Gastrocnemius medialis (tissue), 4 donors: ENCODE data around the gene CNOT11. TPM values are rescaled to one million over a fixed set of nuclear protein-coding genes. Genes with fewer than 3 reads are reported as not detected.

ENCODE experiments used
- ATAC-seq, 2 donors: fragments of 150-250 bp; one replicate each; pipeline ENCODE4 v1.9.1; 2016
- DNase-seq, 2 donors: peaks; one replicate each; pipeline ENCODE4 v3.0.0-alpha.2; 2019
- H3K27ac ChIP-seq, 4 donors: fragments of 200-600 bp; sonication (generic); 1 replicate in 1 of 4; 2 replicates in 3 of 4; pipeline ENCODE4 v1.5.1; 2016 to 2018; ENCODE audit warnings: mild to moderate bottlenecking in 2 of 4, moderate library complexity in 1 of 4
- H3K27me3 ChIP-seq, 3 donors: fragments of 200-600 bp; sonication (generic) in 2 of 3; 1 replicate in 1 of 3; 2 replicates in 2 of 3; pipeline versions ENCODE4 v1.5.1 to v1.6.0; 2016 to 2019; ENCODE audit warnings: mild to moderate bottlenecking in 1 of 3, moderate library complexity in 1 of 3
- H3K36me3 ChIP-seq, 2 donors: fragments of 200-600 bp; sonication (generic) in 1 of 2; one replicate each; pipeline ENCODE4 v1.5.1; 2017 to 2018
- H3K4me1 ChIP-seq, 2 donors: fragments of 200-600 bp; sonication (generic) in 1 of 2; one replicate each; pipeline ENCODE4 v1.5.1; 2016 to 2017; ENCODE audit warnings: mild to moderate bottlenecking in 2 of 2
- H3K4me3 ChIP-seq, 4 donors: fragments of 200-600 bp; sonication (generic) in 3 of 4; 1 replicate in 1 of 4; 2 replicates in 3 of 4; pipeline ENCODE4 v1.5.1; 2016 to 2019; ENCODE audit warnings: mild to moderate bottlenecking in 2 of 4
- H3K9me3 ChIP-seq, 3 donors: fragments of 200-600 bp; sonication (generic) in 2 of 3; 1 replicate in 1 of 3; 2 replicates in 2 of 3; pipeline ENCODE4 v1.5.1; 2016 to 2019
- CTCF ChIP-seq, 5 experiments: fragments of 450-650 bp in 3 of 5; fragments of 200-600 bp in 2 of 5; sonication (generic) in 2 of 5; IDR thresholded peaks in 4 of 5; conservative IDR thresholded peaks in 1 of 5; 1 replicate in 4 of 5; 2 replicates in 1 of 5; pipeline ENCODE4 v1.5.1; 2016 to 2019; ENCODE audit warnings: antibody characterized with exemption in 5 of 5, mild to moderate bottlenecking in 3 of 5, moderate library complexity in 3 of 5
- POLR2A ChIP-seq, 2 donors: fragments of 450-650 bp; IDR thresholded peaks; one replicate each; pipeline ENCODE4 v1.6.1; 2017; ENCODE audit warnings: antibody characterized with exemption in 2 of 2, mild to moderate bottlenecking in 2 of 2, moderate library complexity in 2 of 2
- in situ Hi-C, 4 donors: fragments of 200-750 bp; cut with MboI; loops; one replicate each; pipeline versions ENCODE4 v1.15.0 to v1.8.0; 2017; ENCODE audit warnings: low sequenced_read_pairs in 4 of 4
- intact Hi-C: fragments of 100-400 bp; cut with DNase I; formaldehyde crosslinking; loops from one replicate; pipeline ENCODE4 v1.15.1; 2023; ENCODE audit warnings: low total_unique reads
- total RNA-seq, 4 donors: library from RNA; depleted of rRNA; stranded (reverse); fragments of >200 nt; gene quantifications; one replicate each; pipeline versions ENCODE4 v1.1.0 to v1.2.3, GENCODE V29; 2016

CNOT11 gene
- total RNA-seq, 4 donors from 2014 or later = 31.2 to 42.0 (median 35.5) TPM

DNA sequence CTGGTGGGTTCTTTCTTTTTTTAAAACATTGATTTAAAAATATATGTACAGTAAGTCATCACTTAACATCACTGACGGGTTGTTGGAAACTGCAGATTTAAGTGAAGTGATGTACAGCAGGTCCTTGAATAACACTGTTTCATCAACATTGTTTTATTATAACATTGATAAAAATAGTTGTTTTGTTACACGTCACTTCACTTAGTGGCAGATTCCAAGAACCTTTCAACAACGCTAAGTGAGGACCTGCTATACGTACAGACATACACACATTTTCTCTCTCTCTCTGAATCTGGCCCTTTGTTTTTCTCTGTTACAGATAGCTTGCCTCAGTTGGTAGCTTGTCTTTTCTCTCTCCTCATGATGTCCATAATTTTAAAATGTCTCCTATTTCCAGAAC, 9.5 kb downstream of the CNOT11 start:
- DNase-seq (no peak), ATAC-seq (no peak)
- Histone ChIP-seq H3K9me3 (no peaks in the 10 kb centered on the region), H3K27ac (no peak overlapping the region), H3K4me3 (no peak overlapping the region), H3K36me3 (peaks cover 0 to 38% of the 10 kb centered on the region in 2 donors), H3K4me1 (peaks cover 8 to 12% of the 10 kb centered on the region in 2 donors), H3K27me3 (no peaks in the 10 kb centered on the region)
- intact Hi-C loops (no loop called here), in situ Hi-C loops (no loop called here)
- TF ChIP-seq POLR2A (IDR thresholded peaks at IDR 0.05) (no peak), CTCF (IDR thresholded peaks at IDR 0.05 in 4 of 5, conservative IDR thresholded peaks at IDR 0.05 in 1 of 5) (no peak)

- TF ChIP-seq POLR2A (IDR thresholded peaks at IDR 0.05) (no peak), CTCF (IDR thresholded peaks at IDR 0.05 in 4 of 5, conservative IDR thresholded peaks at IDR 0.05 in 1 of 5) (no peak)
- ATAC-seq (no peak), DNase-seq (no peak)
- Histone ChIP-seq H3K4me3 (no peak overlapping the region), H3K9me3 (no peaks in the 10 kb centered on the region), H3K4me1 (peaks cover 8 to 12% of the 10 kb centered on the region in 2 donors), H3K27me3 (no peaks in the 10 kb centered on the region), H3K27ac (peak overlapping the region in 1 of 4 donors; percentile 1), H3K36me3 (peaks cover 0 to 47% of the 10 kb centered on the region in 2 donors)
- in situ Hi-C loops = no loop called here
- intact Hi-C loops = no loop called here
These were observed 10.7 kb downstream of the CNOT11 start for GRCh38 chr2:101263377-101263800.

- no peak for ATAC-seq
- no peaks in the 10 kb centered on the region for H3K9me3 ChIP-seq
- no peak for DNase-seq
- H3K4me3 ChIP-seq = no peak overlapping the region
- H3K27me3 ChIP-seq = no peaks in the 10 kb centered on the region
- intact Hi-C loops = no loop called here
- peaks cover 8 to 12% of the 10 kb centered on the region in 2 donors for H3K4me1 ChIP-seq
- peaks cover 0 to 47% of the 10 kb centered on the region in 2 donors for H3K36me3 ChIP-seq
- in situ Hi-C loops = no loop called here
- TF ChIP-seq CTCF (IDR thresholded peaks at IDR 0.05 in 4 of 5, conservative IDR thresholded peaks at IDR 0.05 in 1 of 5) (no peak), POLR2A (IDR thresholded peaks at IDR 0.05) (no peak)
- H3K27ac ChIP-seq = no peak overlapping the region
These were observed 11.8 kb downstream of the CNOT11 start for GRCh38 chr2:101264360-101264939.

DNA sequence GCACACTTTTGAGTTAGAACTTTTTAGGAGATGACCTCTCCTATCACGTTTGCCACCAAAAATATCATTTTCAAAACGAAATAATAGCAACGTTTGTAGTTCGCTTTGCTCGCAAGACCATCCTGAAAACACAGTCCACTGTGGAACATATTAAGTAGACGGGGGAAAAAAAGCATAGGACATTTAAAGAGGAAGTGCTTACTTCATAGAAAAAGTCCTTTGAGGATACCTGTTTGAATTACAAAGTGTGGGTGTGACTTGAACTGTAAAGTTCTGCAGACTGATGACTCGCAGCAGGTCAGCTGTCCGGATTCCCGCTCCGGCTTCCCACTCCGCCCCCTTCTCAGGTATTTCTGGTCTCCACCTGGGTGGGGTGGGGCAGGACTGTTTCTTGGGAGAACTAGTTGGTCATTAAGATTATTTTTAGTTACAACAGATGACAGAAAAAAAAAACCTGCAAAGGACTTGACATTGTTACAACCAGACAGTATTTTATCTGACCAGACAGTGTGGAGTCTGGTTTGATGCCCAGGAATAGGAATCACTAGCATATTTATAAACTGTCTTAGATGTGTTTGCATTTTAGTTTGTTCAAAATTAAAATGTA, 13.3 kb downstream of the CNOT11 start:
- DNase-seq (peak; percentile 11 to 62), ATAC-seq (peak; percentile 66 to 89)
- no peak for TF ChIP-seq CTCF (IDR thresholded peaks at IDR 0.05 in 4 of 5, conservative IDR thresholded peaks at IDR 0.05 in 1 of 5)
- Histone ChIP-seq H3K27me3 (no peaks in the 10 kb centered on the region), H3K4me1 (peaks cover 8 to 12% of the 10 kb centered on the region in 2 donors), H3K27ac (peak overlapping the region in 3 of 4 donors; percentile 39 to 69 (median 57)), H3K36me3 (peaks cover 0 to 56% of the 10 kb centered on the region in 2 donors), H3K9me3 (no peaks in the 10 kb centered on the region), H3K4me3 (no peak overlapping the region)
- intact Hi-C loops = no loop called here
- in situ Hi-C loops = no loop called here
